ENCODE data around the gene BCL11B.

Gene BCL11B

DNA sequence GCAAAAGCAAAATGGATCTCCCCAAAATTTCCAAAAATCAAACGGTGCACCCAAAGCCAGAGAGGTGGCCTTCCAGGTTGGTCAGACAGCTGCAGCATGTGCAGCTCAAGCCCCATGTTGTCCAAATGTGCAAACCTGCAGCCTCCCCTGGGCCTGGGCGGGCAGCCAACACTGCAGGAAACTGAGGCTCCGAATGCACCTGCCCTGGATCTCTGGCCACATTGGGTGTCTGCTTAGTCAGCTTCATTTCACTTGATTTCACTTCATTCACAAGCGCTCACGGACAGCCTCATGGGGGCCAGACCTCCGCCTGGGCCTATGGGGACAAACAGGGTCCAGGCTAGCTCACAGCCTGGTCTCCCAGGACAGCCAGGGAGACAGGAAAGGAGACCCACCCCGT lies 59.8 kb downstream of the BCL11B start:
- CTCF ChIA-PET, result no interaction called here
- H3K27ac ChIP-seq (ENCODE audit: insufficient read depth in 1 of 2, low read depth in 1 of 2, low read length in 2 of 2, poor library complexity in 1 of 2, severe bottlenecking in 2 of 2), result no peak overlapping the region
- 92% methylated on average over 7 of the region's 7 CpGs for WGBS (ENCODE audit: insufficient coverage)
- H3K27me3 ChIP-seq (replicated peaks in 2 of 5; ENCODE audit: control insufficient read depth in 4 of 5, insufficient read depth in 5 of 5, low read length in 4 of 5), result peaks cover 0 to 22% (median 2%) of the 10 kb centered on the region in 5 experiments
- no peaks in the 10 kb centered on the region for H3K36me3 ChIP-seq (ENCODE audit: control insufficient read depth in 4 of 4, insufficient read depth in 4 of 4, low read length in 3 of 4)
- H3K4me1 ChIP-seq (ENCODE audit: control extremely low read depth in 1 of 4, control insufficient read depth in 4 of 4, insufficient read depth in 4 of 4, low read length in 3 of 4), result no peaks in the 10 kb centered on the region
- H3K4me3 ChIP-seq (ENCODE audit: control insufficient read depth in 1 of 7, extremely low read depth in 1 of 7, insufficient read depth in 4 of 7, low read depth in 2 of 7, low read length in 6 of 7), result no peak overlapping the region
- POLR2A ChIA-PET, result no interaction called here
- DNase-seq, result no peak
- no peaks in the 10 kb centered on the region for H3K9me3 ChIP-seq (ENCODE audit: control extremely low read depth in 1 of 5, control insufficient read depth in 4 of 5, insufficient read depth in 2 of 5, low read depth in 1 of 5, low read length in 4 of 5)

DNA sequence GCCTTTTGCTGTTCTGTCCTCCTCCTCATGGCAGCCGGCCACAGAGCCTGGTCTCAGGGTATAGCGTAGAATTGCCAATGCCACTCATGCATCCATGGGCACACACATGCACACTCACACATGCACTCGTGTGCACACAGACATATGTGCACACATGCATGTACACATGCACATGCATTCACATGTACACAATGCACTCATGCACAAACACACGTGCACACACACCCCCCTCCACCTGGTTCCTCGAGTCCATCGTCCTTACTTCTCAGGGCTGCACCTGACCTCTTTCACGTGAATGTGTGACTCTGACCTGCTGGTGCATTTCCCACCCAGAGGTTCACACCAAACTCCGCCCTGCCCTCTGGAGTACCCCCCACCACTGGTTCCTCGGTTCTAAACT lies 60.6 kb downstream of the BCL11B start:
- H3K4me1 ChIP-seq (ENCODE audit: control extremely low read depth in 1 of 4, control insufficient read depth in 4 of 4, insufficient read depth in 4 of 4, low read length in 3 of 4), result no peaks in the 10 kb centered on the region
- DNase-seq, result no peak
- no peak overlapping the region for H3K27ac ChIP-seq (ENCODE audit: insufficient read depth in 1 of 2, low read depth in 1 of 2, low read length in 2 of 2, poor library complexity in 1 of 2, severe bottlenecking in 2 of 2)
- ChIA-PET CTCF (no interaction called here), POLR2A (no interaction called here)
- no peak overlapping the region for H3K4me3 ChIP-seq (ENCODE audit: control insufficient read depth in 1 of 7, extremely low read depth in 1 of 7, insufficient read depth in 4 of 7, low read depth in 2 of 7, low read length in 6 of 7)
- no peaks in the 10 kb centered on the region for H3K36me3 ChIP-seq (ENCODE audit: control insufficient read depth in 4 of 4, insufficient read depth in 4 of 4, low read length in 3 of 4)
- 98% methylated on average over 7 of the region's 9 CpGs for WGBS (ENCODE audit: insufficient coverage)
- H3K9me3 ChIP-seq (ENCODE audit: control extremely low read depth in 1 of 5, control insufficient read depth in 4 of 5, insufficient read depth in 2 of 5, low read depth in 1 of 5, low read length in 4 of 5), result no peaks in the 10 kb centered on the region
- peaks cover 0 to 22% (median 2%) of the 10 kb centered on the region in 5 experiments for H3K27me3 ChIP-seq (replicated peaks in 2 of 5; ENCODE audit: control insufficient read depth in 4 of 5, insufficient read depth in 5 of 5, low read length in 4 of 5)

DNA sequence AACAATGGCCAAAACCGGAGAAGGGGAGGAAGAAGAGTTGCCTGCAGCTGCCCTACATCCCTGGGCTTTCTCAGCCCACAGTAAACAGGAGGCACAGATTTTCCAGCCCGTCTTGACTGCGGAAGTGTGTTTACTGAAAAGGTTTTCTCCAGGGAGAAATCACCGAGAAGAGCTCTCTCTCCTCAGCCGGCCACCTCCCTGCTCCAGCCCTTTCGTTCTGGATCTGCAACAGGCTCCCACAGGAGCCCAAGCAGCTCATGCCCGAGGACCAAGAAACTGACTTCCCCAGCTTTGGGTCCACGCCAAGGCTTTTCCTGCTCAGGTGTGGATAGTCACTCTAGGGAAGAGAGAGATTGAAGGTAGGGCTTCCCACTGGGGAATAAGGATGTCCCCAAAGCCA lies 61.7 kb downstream of the BCL11B start:
- H3K27ac ChIP-seq (ENCODE audit: insufficient read depth in 1 of 2, low read depth in 1 of 2, low read length in 2 of 2, poor library complexity in 1 of 2, severe bottlenecking in 2 of 2), result no peak overlapping the region
- H3K9me3 ChIP-seq (ENCODE audit: control extremely low read depth in 1 of 5, control insufficient read depth in 4 of 5, insufficient read depth in 2 of 5, low read depth in 1 of 5, low read length in 4 of 5), result no peaks in the 10 kb centered on the region
- H3K36me3 ChIP-seq (ENCODE audit: control insufficient read depth in 4 of 4, insufficient read depth in 4 of 4, low read length in 3 of 4), result no peaks in the 10 kb centered on the region
- no peaks in the 10 kb centered on the region for H3K4me1 ChIP-seq (ENCODE audit: control extremely low read depth in 1 of 4, control insufficient read depth in 4 of 4, insufficient read depth in 4 of 4, low read length in 3 of 4)
- ChIA-PET CTCF (interaction anchor here (1.3 kb wide), 1 partner anchor 8 kb away, joined by 3 read pairs; no protein-coding TSS in a partner anchor), POLR2A (no interaction called here)
- no peak for DNase-seq
- WGBS (ENCODE audit: insufficient coverage), result 76% methylated on average over 6 of the region's 8 CpGs
- H3K4me3 ChIP-seq (ENCODE audit: control insufficient read depth in 1 of 7, extremely low read depth in 1 of 7, insufficient read depth in 4 of 7, low read depth in 2 of 7, low read length in 6 of 7), result no peak overlapping the region
- peaks cover 0 to 22% (median under 1%) of the 10 kb centered on the region in 5 experiments for H3K27me3 ChIP-seq (replicated peaks in 2 of 5; ENCODE audit: control insufficient read depth in 4 of 5, insufficient read depth in 5 of 5, low read length in 4 of 5)

DNA sequence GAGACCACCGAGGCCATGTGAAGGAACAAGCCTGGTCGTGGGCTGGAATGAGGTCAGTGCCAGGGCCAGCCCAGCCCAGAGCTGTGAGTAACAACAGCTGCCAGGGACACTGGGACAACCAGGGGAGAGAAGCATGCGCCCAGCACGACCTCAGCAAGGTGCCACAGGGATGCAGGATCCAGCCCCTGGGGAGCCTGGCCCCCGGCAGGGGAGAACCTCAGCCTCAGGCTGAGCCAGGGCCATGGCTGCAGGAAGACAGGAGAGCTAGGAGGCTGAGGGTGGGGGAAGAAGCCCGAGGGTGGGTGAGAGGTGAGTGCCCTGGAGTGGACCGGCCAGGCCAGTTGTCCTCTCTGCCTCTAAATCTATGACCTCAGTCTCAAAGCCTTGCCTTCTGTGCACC lies 62.6 kb downstream of the BCL11B start:
- Histone ChIP-seq H3K9me3 (ENCODE audit: control extremely low read depth in 1 of 5, control insufficient read depth in 4 of 5, insufficient read depth in 2 of 5, low read depth in 1 of 5, low read length in 4 of 5) (no peaks in the 10 kb centered on the region), H3K36me3 (ENCODE audit: control insufficient read depth in 4 of 4, insufficient read depth in 4 of 4, low read length in 3 of 4) (no peaks in the 10 kb centered on the region), H3K27ac (ENCODE audit: insufficient read depth in 1 of 2, low read depth in 1 of 2, low read length in 2 of 2, poor library complexity in 1 of 2, severe bottlenecking in 2 of 2) (no peak overlapping the region), H3K27me3 (replicated peaks in 2 of 5; ENCODE audit: control insufficient read depth in 4 of 5, insufficient read depth in 5 of 5, low read length in 4 of 5) (peaks cover 0 to 18% (median 0%) of the 10 kb centered on the region in 5 experiments), H3K4me3 (ENCODE audit: control insufficient read depth in 1 of 7, extremely low read depth in 1 of 7, insufficient read depth in 4 of 7, low read depth in 2 of 7, low read length in 6 of 7) (no peak overlapping the region), H3K4me1 (ENCODE audit: control extremely low read depth in 1 of 4, control insufficient read depth in 4 of 4, insufficient read depth in 4 of 4, low read length in 3 of 4) (no peaks in the 10 kb centered on the region)
- DNase-seq, result no peak
- 90% methylated on average over 5 of the region's 7 CpGs for WGBS (ENCODE audit: insufficient coverage)
- POLR2A ChIA-PET, result no interaction called here
- CTCF ChIA-PET, result interaction anchor here (1.3 kb wide), 1 partner anchor 9 kb away, joined by 3 read pairs; no protein-coding TSS in a partner anchor

DNA sequence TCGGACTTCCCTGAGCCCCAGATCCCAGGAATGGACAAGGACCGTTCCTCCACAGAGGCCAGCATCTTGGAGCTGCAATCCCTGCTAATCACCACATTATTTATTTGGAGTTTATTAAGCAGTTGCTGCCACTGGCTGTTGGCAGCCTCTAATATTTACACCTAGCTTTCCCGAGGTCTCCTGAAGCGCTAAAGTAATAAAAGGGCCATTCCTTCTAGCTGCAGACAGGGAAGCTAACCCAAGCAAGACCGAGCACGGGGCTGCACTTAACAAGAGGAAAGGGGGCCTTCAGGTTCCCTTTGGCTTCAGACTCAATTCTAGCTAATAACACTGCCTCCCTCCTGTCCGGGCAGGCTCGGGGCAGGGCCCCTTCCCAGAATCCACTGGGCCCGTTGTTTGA lies 63.7 kb downstream of the BCL11B start:
- no peak overlapping the region for H3K27ac ChIP-seq (ENCODE audit: insufficient read depth in 1 of 2, low read depth in 1 of 2, low read length in 2 of 2, poor library complexity in 1 of 2, severe bottlenecking in 2 of 2)
- H3K4me1 ChIP-seq (ENCODE audit: control extremely low read depth in 1 of 4, control insufficient read depth in 4 of 4, insufficient read depth in 4 of 4, low read length in 3 of 4), result no peaks in the 10 kb centered on the region
- no peaks in the 10 kb centered on the region for H3K36me3 ChIP-seq (ENCODE audit: control insufficient read depth in 4 of 4, insufficient read depth in 4 of 4, low read length in 3 of 4)
- no peak for DNase-seq
- no peak overlapping the region for H3K4me3 ChIP-seq (ENCODE audit: control insufficient read depth in 1 of 7, extremely low read depth in 1 of 7, insufficient read depth in 4 of 7, low read depth in 2 of 7, low read length in 6 of 7)
- no peaks in the 10 kb centered on the region for H3K9me3 ChIP-seq (ENCODE audit: control extremely low read depth in 1 of 5, control insufficient read depth in 4 of 5, insufficient read depth in 2 of 5, low read depth in 1 of 5, low read length in 4 of 5)
- ChIA-PET POLR2A (no interaction called here), CTCF (no interaction called here)
- peaks cover 0 to 10% (median 0%) of the 10 kb centered on the region in 5 experiments for H3K27me3 ChIP-seq (replicated peaks in 2 of 5; ENCODE audit: control insufficient read depth in 4 of 5, insufficient read depth in 5 of 5, low read length in 4 of 5)
- whole genome bisulfite sequencing (ENCODE audit: insufficient coverage), result 74% methylated on average over 6 of the region's 9 CpGs

DNA sequence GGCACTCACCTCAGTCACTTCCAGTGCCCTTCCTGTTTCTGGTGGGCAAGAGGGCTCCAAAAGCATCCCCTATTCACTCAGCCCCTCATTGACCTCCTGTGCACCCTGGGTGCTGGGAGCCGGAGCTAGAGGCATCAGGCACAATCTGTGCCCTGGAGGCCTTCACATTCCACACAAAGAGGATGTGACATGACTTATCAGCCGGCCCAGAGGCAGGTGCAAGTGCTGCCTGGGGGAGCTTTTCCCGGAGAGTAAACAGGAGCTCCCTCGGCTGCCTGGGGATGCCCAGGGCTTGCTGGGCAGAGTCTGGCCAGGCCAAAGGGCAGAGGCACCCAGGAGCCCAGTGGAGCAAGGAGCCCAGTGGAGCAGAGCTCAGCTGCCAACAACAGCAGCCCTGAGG lies 64.5 kb downstream of the BCL11B start:
- Histone ChIP-seq H3K9me3 (ENCODE audit: control extremely low read depth in 1 of 5, control insufficient read depth in 4 of 5, insufficient read depth in 2 of 5, low read depth in 1 of 5, low read length in 4 of 5) (no peaks in the 10 kb centered on the region), H3K36me3 (ENCODE audit: control insufficient read depth in 4 of 4, insufficient read depth in 4 of 4, low read length in 3 of 4) (no peaks in the 10 kb centered on the region), H3K4me1 (ENCODE audit: control extremely low read depth in 1 of 4, control insufficient read depth in 4 of 4, insufficient read depth in 4 of 4, low read length in 3 of 4) (no peaks in the 10 kb centered on the region), H3K27me3 (replicated peaks in 2 of 5; ENCODE audit: control insufficient read depth in 4 of 5, insufficient read depth in 5 of 5, low read length in 4 of 5) (peaks cover 0 to 9% (median 0%) of the 10 kb centered on the region in 5 experiments), H3K4me3 (ENCODE audit: control insufficient read depth in 1 of 7, extremely low read depth in 1 of 7, insufficient read depth in 4 of 7, low read depth in 2 of 7, low read length in 6 of 7) (no peak overlapping the region), H3K27ac (ENCODE audit: insufficient read depth in 1 of 2, low read depth in 1 of 2, low read length in 2 of 2, poor library complexity in 1 of 2, severe bottlenecking in 2 of 2) (no peak overlapping the region)
- 73% methylated on average over 4 of the region's 4 CpGs for WGBS (ENCODE audit: insufficient coverage)
- ChIA-PET POLR2A (no interaction called here), CTCF (no interaction called here)
- no peak for DNase-seq

DNA sequence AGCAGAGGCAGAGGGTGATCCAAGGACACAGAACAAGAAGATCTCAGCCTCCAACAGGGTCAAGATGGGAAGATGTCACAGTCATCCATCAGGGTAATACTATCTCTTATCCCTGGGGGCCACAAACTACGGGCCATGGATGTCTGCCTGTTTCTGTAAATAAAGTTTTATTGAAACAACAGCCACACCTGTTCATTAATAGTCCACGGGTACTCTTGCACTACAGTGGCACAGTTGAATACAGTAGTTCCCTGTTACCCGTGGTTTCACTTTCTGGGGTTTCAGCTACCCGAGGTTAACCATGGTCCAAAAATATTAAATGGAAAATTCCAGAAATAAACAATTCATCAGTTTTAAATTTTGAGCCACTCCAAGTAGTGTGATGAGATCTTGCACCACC lies 65.9 kb downstream of the BCL11B start:
- no peaks in the 10 kb centered on the region for H3K4me1 ChIP-seq (ENCODE audit: control extremely low read depth in 1 of 4, control insufficient read depth in 4 of 4, insufficient read depth in 4 of 4, low read length in 3 of 4)
- H3K27ac ChIP-seq (ENCODE audit: insufficient read depth in 1 of 2, low read depth in 1 of 2, low read length in 2 of 2, poor library complexity in 1 of 2, severe bottlenecking in 2 of 2), result no peak overlapping the region
- CTCF ChIA-PET, result no interaction called here

More for the DNA sequence above, 65.9 kb downstream of the BCL11B start:
- POLR2A ChIA-PET, result no interaction called here
- DNase-seq, result no peak
- Histone ChIP-seq H3K9me3 (ENCODE audit: control extremely low read depth in 1 of 5, control insufficient read depth in 4 of 5, insufficient read depth in 2 of 5, low read depth in 1 of 5, low read length in 4 of 5) (no peaks in the 10 kb centered on the region), H3K4me3 (ENCODE audit: control insufficient read depth in 1 of 7, extremely low read depth in 1 of 7, insufficient read depth in 4 of 7, low read depth in 2 of 7, low read length in 6 of 7) (no peak overlapping the region), H3K36me3 (ENCODE audit: control insufficient read depth in 4 of 4, insufficient read depth in 4 of 4, low read length in 3 of 4) (no peaks in the 10 kb centered on the region), H3K27me3 (replicated peaks in 2 of 5; ENCODE audit: control insufficient read depth in 4 of 5, insufficient read depth in 5 of 5, low read length in 4 of 5) (peaks cover 0 to 6% (median under 1%) of the 10 kb centered on the region in 5 experiments)
- WGBS (ENCODE audit: insufficient coverage), result 100% methylated on average over 3 of the region's 4 CpGs
